Anterior cingulate cortex (tissue), 58 donors: ENCODE results near the gene CLIC3.

ENCODE experiments used
- DNase-seq, 58 donors: peaks; one replicate each; lab custom pipeline; 2025; lab: John Stamatoyannopoulos, UW

Gene CLIC3

DNA sequence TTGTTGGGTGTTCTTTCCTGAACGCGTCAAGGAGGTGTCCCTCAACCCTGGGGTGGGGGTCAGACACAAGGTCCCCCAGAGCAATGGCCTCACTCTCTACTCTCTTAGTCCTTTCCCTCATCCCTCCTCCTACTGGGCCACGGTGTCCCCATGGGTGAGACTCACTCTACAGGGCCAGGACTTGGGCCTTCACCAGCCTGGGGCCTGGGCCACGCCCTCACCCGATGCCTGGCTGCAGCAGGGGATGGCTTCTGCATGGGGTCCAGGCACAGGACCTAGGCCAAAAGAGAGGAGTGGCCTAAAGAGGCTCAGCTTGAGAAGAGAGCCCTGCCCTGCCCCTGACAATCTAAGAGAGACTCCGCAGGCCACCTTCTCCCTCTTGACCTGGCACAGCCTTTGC, 38.5 kb downstream of the CLIC3 start:
- DNase-seq: no peak

DNA sequence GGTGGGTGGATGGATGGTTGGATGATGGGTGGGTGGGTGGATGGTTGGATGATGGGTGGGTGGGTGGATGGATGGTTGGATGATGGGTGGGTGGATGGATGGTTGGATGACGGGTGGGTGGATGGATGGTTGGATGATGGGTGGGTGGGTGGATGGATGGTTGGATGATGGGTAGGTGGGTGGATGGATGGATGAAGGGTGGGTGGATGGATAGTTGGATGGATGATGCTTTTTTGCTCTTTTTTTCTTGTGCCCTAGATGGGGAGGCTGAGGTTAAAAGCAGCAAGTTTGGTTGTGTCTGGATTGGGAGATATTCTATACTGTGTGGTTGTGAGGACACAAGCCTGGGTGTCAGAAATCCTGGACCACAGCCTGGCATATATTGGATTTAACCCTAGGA, 38.9 kb downstream of the CLIC3 start:
- DNase-seq: no peak

DNA sequence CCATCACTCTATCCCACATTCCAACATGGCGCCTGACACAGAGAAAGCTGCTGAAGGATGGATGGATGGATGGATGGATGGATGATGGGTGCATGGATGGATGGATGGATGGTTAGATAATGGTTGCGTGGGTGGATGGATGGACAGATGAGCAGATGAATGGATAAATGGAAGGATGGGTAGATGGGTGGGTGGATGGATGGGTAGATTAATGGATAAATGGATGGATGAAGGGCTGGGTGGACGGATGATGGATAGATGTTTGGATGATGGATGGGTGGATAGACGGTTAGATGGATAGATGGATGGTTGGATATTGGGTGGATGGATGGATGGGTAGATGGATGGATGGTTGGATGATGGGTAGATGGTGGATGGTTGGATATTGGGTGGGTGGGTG, 39.8 kb downstream of the CLIC3 start:
- no peak for DNase-seq

DNA sequence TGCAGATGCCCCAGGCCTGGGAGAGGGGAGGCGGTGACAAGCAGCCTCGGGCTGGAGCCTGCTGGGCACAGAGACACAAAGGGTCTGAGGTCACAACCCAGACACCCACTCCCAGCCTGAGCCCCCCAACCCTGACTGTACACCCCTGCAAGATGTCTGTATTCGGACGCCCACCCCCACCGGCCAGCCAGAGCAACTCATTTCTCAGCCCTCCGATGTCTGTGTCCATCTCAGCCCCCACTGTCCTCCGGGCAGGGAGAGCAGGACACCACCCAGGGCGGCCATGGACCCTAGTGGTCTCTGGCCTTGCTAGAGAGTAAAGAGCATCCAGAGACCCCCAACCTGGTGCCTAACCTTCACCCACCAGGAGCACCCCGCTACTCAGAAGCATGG, 40.4 kb downstream of the CLIC3 start:
- DNase-seq: no peak

DNA sequence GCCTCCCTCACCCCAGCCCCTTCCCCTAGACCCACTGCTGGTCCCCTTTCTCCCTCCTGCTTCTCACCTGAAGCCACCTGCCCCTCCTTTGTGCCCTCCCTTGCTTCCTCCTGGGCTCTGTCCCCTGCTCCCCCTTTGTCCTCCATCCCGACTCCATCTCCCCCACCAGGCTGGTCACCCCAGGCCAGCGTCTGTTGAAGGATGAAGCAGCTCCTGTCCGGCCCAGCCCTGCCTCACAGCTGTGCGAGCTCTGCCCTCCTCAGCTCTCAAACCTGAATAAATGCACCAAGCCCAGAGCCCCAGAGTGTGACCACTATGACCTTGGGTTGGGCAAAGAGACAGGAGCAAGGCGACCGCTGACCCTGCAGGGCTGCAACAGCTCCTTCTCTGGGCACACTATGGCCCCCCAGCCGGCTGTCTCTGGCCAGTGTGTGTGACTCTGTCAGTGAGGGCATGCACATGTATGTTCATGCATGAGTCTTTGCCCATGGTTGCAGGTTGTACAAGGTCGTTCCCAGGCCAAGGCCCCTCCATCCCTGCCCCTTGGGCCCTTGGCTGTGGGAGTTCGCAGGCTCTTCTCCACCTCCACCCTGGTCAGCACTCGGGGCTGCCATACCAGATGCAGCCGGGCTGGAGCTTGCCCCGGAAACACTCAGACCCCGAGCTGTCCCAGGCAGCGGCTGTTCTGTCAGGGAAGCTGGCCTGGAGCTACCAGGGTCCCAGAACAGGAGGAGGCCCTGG, 41.0 kb downstream of the CLIC3 start:
- no peak for DNase-seq

DNA sequence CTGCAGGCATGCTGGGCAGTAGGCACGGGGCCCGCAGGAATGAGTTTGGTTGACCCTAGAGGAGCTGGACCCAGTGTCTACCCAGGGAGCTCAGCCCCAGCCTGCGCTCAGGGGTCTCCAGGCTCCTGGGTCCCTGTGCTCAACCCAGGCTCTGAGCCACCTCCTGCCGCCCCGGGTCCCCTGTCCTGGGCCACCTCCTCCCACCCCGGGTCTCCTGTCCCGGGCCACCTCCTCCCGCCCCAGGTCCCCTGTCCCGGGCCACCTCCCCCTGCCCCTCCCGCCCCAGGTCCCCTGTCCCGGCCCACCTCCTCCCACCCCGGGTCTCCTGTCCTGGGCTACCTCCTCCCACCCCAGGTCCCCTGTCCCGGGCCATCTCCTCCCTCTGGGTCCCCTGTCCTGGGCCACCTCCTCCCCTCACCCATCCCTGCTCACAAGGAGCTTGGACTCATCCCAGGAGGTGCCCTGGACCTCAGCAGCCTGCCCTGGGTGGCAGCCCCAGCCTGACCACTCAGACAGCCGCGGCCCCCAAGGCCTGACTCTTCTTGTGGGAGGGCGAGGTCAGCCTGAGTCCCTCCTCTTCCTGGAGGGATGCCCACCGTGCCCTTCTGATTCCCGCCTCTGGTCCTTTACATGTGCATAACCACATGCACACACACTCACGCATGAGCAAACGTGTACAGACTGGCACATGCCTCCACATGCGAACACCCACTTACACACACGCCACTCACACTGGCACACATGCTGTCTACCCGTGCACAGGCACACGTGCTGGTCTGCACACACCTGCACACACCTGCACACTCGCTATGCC, 41.9 kb downstream of the CLIC3 start:
- DNase-seq: no peak

DNA sequence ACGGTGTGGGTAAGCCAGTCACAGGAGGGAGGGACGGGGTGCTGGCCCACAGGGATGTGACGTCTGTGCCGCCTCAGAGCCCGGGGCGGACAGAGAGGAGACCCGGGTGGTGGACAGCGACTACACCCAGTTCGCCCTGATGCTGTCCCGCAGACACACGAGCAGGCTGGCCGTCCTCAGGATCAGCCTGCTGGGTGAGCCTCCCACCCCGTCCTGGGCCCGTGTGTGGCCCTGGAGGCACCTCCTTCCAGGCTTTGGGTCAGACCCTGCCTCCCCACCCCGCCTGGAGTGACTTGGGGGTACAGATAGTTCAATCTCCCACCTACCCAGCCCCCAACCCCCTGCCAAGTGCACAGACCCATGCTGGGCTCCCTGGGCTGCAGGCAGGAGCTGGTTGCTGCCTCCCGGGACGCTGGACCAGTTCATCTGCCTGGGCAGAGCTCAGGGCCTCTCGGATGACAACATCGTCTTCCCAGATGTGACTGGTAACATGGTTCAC, 42.5 kb downstream of the CLIC3 start:
- no peak for DNase-seq

DNA sequence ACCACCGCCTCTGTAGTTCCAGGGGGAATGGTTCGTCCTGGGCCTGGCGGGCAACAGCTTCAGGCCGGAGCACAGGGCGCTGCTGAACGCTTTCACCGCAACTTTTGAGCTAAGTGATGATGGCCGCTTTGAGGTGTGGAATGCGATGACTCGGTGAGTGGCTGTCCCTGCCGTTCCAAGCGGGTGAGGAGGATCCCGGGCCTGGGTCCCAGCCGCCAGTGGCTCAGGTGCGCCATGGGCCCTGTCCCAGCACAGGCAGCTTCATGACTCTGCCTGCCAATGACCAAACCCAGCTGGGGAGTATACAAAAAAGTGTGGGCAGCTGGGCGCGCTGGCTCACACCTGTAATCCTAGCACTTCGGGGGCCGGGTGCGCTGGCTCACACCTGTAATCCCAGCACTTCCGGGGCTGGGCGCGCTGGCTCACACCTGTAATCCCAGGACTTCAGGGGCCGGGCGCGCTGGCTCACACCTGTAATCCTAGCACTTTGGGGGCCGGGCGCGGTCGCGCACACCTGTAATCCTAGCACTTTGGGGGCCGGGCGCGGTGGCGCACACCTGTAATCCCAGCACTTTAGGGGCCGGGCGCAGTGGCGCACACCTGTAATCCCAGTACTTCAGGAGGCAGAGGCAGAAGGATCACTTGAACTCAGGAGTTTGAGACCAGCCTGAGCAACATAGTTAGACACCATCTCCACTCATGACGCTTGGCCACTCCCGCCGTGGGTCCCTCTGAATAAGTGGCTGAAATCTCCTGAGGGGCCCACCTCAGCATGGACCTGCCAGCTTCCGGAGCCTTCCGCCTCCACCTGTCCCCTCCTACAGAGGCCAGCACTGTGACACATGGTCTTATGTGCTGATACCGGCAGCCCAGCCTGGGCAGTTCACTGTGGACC, 43.2 kb downstream of the CLIC3 start:
- DNase-seq: no peak

DNA sequence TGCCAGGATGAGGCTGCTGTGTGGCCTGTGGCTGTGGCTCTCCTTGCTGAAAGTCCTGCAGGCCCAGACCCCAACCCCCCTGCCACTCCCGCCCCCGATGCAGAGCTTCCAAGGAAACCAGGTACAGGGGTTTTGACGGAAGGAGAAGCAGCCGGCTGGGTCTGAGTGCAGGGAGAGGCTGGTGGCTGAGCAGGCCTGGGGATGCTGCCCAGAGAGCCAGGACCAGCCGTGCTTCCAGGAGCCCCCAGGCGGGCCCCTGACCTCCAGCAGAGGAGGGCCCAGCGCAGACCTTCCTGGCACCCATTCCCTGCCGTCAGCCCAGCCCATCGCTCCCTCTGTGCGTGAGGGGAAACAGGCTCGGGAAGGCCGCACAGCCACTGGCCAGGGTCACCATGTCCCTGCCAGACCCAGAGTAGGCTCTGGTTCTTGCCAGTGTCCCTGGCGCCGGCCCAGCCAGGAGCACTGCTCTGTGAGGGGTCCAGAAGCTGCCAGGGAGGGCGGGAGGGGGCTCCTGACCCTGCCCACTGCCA, 44.0 kb downstream of the CLIC3 start:
- peak in 37 of 58 donors; percentile 17 to 78 (median 58) for DNase-seq

DNA sequence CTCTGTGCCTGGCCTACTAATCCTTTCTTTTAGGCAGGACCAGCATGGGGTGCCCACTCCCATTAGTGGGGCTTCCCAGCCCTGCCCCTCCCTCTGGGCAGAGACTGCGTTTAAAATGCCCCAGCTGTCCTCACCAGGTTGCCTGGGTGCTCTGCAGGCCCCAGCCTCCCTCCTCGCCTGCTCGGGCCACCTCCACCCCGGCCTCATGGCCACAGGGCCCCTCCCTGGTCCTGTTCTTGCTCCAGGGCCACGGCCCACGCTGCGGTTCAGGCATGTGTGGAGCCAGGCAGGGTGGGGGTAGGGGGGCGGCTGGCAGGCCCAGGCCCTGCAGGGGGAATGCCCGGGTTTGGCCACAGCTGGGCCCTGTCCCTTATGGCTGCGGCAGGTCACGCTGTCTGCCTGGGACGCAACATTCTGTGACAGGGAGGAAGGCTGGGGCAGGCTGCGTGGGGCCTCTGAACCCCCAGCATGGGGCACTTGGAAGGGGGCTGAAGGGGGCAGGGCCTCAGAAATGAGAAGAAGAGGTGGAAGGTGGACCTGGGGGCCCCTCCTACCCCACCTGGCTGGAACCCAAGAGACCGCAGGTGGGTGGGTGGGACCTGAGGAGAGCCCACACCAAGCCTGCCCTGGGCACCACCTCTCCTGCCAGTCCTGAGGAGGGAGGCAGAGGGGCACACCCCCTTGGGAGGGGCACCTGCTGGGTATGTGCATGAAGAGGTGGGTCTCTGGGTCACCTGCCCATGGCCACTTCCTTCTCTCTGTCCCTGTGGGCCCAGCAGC, 44.6 kb downstream of the CLIC3 start, which contains the start of gene LCN12:
TSS of gene LCN12 (plus strand) at position 733 of the 780 bp plus-strand sequence. CDS start 55 bp downstream, outside the sequence.
- no peak for DNase-seq

DNA sequence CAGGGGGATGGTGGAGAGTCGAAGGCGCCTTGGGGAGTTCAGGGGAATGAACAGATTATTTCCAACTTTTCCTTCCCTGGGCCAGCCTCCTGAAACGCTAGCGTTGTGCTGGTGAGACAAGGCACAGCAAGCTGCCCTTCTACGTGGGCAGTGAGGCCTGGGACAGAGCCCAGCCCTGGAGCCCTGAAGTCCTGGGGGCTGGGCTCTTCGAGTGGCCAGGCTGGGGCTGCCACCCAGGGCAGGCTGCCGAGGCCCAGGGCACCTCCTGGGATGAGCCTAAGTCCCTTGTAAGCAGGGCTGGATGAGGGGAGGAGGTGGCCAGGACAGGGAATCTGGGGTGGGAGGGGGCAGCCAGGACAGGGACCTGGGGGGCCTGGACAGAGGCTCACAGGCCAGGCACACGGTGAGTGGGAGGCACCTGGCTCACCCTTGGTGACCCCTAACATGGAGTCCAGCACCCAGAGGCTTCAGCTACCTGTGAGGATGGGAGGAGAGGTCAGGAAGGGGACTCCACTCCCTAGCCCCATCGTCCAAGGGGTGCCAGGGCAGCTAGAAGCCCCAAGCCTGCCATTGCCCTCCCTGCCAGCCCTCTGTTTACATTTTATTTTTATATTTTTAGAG, 45.6 kb downstream of the CLIC3 start:
- peak in 4 of 58 donors; percentile 38 to 53 (median 42) for DNase-seq

DNA sequence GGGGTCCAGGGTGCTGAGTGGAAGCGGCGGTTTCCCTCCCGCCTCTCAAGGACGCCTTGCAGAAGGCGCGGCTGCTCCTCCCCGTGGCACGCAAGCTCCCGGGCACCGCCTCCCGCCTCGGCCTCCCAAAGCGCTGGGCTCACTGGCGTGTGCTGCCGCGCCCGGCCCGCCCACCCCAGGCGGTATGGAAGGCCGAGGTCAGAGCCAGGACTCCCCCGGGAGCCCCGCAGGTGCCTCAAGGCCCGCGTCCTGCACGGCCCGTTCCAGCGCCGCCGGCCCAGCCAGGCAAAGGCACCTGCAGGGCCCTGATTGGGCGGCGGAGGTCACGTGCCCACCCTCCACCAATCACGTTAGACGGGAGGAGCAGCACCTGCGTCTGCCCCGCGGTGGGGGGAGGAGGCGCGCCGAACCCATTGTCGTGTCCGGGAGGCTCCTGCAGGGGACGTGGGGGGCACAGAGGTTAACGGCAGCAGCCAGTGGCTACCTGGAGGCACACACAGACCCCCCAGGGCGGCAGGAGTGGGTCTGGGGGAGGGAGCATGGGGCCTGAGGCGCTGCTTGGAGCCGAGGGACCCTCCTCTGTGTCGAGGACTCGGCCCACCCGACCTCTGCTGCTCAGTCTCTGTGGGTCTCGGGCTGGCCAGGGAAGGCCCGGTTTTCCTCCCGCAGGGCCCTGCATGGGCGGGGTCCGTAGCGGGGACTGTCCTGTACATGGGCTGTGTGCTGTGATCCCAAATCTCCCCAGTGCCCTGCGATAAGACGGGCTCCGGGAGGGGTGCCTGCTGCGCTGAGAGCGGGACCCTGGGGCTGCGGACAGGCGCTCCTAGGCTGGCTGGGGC, 46.3 kb downstream of the CLIC3 start:
- DNase-seq: peak; percentile 67 to 98 (median 94)

DNA sequence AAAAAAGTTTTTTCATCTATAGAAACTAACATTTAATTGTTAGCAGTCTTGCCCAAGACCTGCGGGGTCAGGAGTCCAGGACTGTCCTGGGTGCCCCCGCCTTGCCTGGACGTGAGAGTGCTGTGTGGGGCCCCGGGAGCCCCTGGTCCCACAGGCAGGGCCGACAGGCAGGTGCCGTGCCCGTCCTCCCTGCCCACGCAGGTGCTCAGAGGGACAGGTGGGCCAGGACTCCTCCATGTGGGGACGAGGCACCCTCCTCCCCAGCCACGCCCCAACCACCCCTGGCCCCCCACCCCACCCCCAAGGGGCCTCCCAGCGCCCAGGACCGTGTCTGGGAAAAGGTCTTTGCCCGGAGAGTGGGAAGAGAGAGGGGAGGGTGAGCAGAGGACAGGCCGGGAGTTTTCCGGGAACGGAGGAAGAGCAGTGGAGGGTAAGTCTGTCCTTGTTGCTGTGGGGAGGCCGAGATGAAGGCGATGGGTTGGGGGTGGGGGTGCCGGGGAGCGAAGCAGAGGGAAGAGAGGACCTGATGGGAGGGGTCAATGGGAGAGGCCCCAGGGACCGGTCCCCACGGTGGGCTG, 47.0 kb downstream of the CLIC3 start:
- DNase-seq: no peak

DNA sequence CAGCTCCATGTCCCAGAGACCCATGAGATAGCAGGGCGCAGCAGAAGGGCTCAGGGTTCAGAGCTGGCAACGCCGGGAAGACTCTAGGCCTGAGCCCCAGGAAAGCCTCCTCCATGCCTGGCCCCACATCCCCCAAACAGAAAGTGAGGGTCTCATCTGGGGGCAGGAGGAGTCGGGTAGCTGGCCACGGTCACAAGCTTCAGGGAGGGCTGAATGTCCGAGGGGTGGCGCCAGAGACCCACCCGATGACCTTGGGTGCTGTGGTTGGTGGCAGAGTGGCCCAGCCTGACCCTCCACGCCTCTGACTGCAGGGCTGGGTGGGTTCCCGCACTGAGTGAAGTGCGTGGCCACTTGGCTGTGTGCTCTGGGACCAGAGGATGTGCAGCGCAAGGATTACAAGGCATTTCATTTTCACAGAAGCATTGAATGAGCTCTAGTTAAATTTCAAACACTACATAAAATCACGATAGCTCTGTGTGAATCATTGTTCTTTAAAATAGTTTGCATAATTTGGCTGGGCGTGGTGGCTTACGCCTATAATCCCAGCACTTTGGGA, 48.3 kb downstream of the CLIC3 start:
- peak in 44 of 58 donors; percentile 16 to 78 (median 57) for DNase-seq

DNA sequence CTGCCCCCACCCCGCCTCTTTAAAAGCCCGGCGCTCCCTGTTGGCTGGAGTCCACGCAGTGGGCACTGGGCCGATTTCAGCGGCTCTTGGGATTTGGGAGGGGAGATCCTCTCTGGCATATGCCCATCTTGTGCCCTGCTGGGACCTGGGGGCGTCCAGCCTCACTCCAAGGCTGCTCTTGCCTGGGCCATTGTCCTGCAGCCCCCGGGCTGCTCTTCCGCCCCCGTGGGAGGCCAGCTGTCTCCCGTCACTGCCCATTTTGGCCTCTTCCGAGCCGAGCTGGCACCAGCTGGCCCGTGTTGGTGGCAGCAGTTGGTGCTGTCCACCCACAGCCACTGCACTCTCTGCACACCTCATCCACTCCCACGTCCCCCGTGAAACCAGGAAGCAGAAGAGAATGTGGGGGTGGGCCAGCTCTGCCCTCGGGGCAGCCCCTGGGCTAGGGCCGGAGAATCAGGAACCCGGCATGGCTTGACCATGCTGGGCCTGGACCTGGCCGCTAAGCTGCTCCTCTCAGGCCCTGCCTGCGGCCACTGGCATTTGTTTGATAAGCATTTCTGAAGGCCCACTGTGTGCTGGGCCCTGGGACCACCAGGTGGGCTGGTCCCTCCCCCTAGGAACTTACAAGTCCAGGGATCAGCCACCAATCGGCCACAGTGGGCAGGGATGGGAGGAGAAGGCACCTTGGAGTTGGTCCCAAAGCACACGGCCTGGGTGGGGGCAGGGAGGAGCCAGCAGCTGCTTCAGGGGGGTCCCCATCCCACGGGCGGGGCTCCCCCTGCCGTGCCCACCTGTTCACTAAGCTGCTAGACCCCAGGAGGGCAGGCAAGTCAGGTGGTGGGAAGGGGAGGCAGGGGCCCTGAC, 49.1 kb downstream of the CLIC3 start:
- DNase-seq: peak in 20 of 58 donors; percentile 21 to 63 (median 40)
